Measurements from ENCODE around the gene SNRNP48. TPM values are rescaled to one million over a fixed set of nuclear protein-coding genes. Genes with fewer than 3 reads are reported as not detected.

Gene SNRNP48, protein sequence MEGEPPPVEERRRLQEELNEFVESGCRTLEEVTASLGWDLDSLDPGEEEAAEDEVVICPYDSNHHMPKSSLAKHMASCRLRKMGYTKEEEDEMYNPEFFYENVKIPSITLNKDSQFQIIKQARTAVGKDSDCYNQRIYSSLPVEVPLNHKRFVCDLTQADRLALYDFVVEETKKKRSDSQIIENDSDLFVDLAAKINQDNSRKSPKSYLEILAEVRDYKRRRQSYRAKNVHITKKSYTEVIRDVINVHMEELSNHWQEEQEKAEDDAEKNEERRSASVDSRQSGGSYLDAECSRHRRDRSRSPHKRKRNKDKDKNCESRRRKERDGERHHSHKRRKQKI
- total RNA-seq (2014; rRNA removed) (7.0 and 7.7 TPM in 2 replicates), Bru-seq, nascent RNA (percentile 68 among the genes with signal in this experiment), BruChase-seq, experiment 1, labeled RNA remaining after a 6-hour chase (percentile 78 among the genes with signal in this experiment), BruChase-seq, experiment 2, labeled RNA remaining after a 2-hour chase (percentile 79 among the genes with signal in this experiment)
- long read RNA-seq, full-length matches to known transcripts, result 4 of 10 reads
- long read RNA-seq, partial matches to known transcripts, result 2 of 10 reads
- long read RNA-seq, other reads (novel, unspliced or antisense), result 4 of 10 reads

DNA sequence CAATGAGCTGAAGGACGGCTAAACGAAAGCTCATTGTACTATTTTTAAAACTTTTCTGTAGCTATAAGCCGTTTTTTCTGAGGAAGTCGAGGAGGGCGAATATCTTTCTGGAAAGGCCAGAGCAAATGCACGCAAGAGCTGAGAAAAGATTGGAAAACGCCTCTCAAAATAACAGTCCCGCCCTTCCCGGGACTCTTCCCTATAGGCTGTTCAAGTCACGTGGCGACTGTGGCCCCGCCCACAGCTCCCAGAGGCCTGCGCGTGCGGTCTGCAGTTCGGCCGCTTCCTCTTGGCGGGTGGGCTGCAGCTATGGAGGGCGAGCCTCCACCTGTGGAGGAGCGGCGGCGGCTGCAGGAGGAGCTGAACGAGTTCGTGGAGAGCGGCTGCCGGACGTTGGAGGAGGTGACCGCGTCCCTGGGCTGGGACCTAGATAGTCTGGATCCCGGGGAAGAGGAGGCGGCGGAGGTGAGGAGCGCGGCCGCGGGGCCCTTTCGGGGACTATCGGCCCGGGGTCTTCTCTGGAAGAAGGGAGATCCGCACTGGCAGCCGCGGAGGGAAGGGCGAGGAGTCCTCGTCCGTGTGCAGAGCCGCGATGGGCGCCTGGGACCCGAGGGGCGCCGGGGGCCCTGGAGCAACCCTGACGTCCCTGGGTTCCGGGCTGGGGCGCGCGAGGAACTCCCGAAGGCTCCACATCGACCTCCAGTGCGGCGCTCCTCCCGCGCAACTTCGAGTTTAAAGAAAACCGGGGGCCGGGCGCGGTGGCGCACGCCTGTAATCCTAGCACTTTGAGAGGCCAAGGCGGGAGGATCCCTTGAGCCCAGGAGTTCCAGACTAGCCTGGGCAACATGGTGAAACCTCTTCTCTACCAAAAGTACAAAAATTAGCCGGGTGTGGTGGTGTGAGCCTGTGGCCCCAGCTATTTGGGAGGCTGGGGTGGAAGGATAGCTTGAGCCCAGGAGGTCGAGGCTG lies at the start of gene SNRNP48:
Gene SNRNP48, plus strand, starts transcription at position 250 of the 969 bp plus-strand sequence. Its CDS starts 60 bp downstream, at position 310.
- no peak within 1 kb of the TSS for H3K27ac ChIP-seq (ENCODE audit: low read length)
- CTCF ChIA-PET, result interaction anchor here (1.0 kb wide), 1 partner anchor 24 kb away, joined by 3 read pairs; no protein-coding TSS in a partner anchor
- H3K4me3 ChIP-seq (ENCODE audit: low read length), result peak within 1 kb of the TSS; percentile 94
- peak within 1 kb of the TSS; percentile 99 for H2AFZ ChIP-seq (ENCODE audit: low read length)
- peak; percentile 95 for DNase-seq
- H3F3A ChIP-seq (ENCODE audit: low read length, unreplicated experiment), result no peaks in the 10 kb centered on the region
- H3K9me3 ChIP-seq (ENCODE audit: low read length), result no peaks in the 10 kb centered on the region
- intact Hi-C loops (cut with micrococcal nuclease), result loop anchor here (1.0 to 5.0 kb wide), 2 partner anchors 20 to 48 kb away; partner anchors contain the start of gene DSP
- H4K20me1 ChIP-seq (ENCODE audit: low read length), result peaks cover 11% of the 10 kb centered on the region; the same call in 1 of the 2 replicates
- TF ChIP-seq, protein P1, sequence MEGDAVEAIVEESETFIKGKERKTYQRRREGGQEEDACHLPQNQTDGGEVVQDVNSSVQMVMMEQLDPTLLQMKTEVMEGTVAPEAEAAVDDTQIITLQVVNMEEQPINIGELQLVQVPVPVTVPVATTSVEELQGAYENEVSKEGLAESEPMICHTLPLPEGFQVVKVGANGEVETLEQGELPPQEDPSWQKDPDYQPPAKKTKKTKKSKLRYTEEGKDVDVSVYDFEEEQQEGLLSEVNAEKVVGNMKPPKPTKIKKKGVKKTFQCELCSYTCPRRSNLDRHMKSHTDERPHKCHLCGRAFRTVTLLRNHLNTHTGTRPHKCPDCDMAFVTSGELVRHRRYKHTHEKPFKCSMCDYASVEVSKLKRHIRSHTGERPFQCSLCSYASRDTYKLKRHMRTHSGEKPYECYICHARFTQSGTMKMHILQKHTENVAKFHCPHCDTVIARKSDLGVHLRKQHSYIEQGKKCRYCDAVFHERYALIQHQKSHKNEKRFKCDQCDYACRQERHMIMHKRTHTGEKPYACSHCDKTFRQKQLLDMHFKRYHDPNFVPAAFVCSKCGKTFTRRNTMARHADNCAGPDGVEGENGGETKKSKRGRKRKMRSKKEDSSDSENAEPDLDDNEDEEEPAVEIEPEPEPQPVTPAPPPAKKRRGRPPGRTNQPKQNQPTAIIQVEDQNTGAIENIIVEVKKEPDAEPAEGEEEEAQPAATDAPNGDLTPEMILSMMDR (conservative IDR thresholded peaks at IDR 0.05; ENCODE audit: low read depth, low read length), result no peak
- no peak for TF ChIP-seq EZH2phosphoT487 (IDR thresholded peaks at IDR 0.05; ENCODE audit: borderline replicate concordance, low read length)
- peak; percentile 97 for ATAC-seq
- peaks cover 35% of the 10 kb centered on the region for H3K79me2 ChIP-seq (ENCODE audit: low read length)
- peaks cover 18% of the 10 kb centered on the region for H3K4me1 ChIP-seq (ENCODE audit: insufficient read depth, low read length)
- no peaks in the 10 kb centered on the region for H3K9me2 ChIP-seq (replicated peaks; ENCODE audit: low read length)
- H3K4me2 ChIP-seq (ENCODE audit: low read length), result peak within 1 kb of the TSS; percentile 89
- no peaks in the 10 kb centered on the region for H3K27me3 ChIP-seq (ENCODE audit: low read length)
- peaks cover 10% of the 10 kb centered on the region for H3K36me3 ChIP-seq (ENCODE audit: low read depth, low read length)
- TSS peak; percentile 5 for BruUV-seq (replicated peaks)
- H3K9ac ChIP-seq (ENCODE audit: low read length), result peak within 1 kb of the TSS; percentile 91
- POLR2A ChIA-PET (ENCODE audit: unreplicated experiment), result interaction anchor here (0.6 to 0.7 kb wide), 4 partner anchors 65 to 911 kb away, joined by 3 to 7 read pairs (median 4); partner anchors contain the start of genes CAGE1, RIOK1 and SSR1

DNA sequence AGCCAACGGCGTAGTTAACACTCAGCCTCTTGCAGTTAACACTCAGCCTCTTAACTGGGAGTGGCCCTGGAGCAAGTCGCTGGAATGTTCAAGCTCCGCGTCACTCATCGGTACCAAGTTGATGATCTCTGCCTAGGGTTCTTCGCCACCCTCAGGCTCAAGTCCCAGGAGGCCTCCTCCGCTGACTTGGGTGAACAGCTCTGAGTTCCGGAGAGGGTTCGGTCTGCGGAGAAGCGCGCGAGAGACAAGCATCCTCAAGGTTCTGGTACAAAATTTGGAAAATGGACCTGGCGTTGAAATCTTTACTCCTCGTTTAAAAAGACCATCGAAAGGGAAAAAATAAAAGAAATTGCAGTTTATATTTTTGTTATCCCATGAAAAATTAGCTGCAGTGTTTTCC lies 49.4 kb upstream of the SNRNP48 start:
- BruUV-seq (replicated peaks), result TSS peak; percentile 82
- POLR2A ChIA-PET (ENCODE audit: unreplicated experiment), result interaction anchor here (0.6 to 1.1 kb wide), 2 partner anchors 29 to 35 kb away, joined by 3 to 5 read pairs; no protein-coding TSS in a partner anchor
- peak overlapping the region; percentile 85 for H2AFZ ChIP-seq (ENCODE audit: low read length)

More for the DNA sequence above, 49.4 kb upstream of the SNRNP48 start:
- H3K4me2 ChIP-seq (ENCODE audit: low read length), result peak overlapping the region; percentile 91
- peaks cover 25% of the 10 kb centered on the region for H4K20me1 ChIP-seq (ENCODE audit: low read length)
- peak overlapping the region; percentile 74 for H3K27ac ChIP-seq (ENCODE audit: low read length)
- peak overlapping the region; percentile 95 for H3K9ac ChIP-seq (ENCODE audit: low read length)
- peak overlapping the region; percentile 95 for H3K4me3 ChIP-seq (ENCODE audit: low read length)
- ATAC-seq (no peak), DNase-seq (no peak)
- H3F3A ChIP-seq (ENCODE audit: low read length, unreplicated experiment), result no peaks in the 10 kb centered on the region
- H3K9me3 ChIP-seq (ENCODE audit: low read length), result no peaks in the 10 kb centered on the region
- no peaks in the 10 kb centered on the region for H3K36me3 ChIP-seq (ENCODE audit: low read depth, low read length)
- H3K79me2 ChIP-seq (ENCODE audit: low read length), result peaks cover 40% of the 10 kb centered on the region
- CTCF ChIA-PET, result no interaction called here
- H3K9me2 ChIP-seq (replicated peaks; ENCODE audit: low read length), result no peaks in the 10 kb centered on the region
- intact Hi-C loops (cut with micrococcal nuclease), result loop anchor here (2.0 to 5.0 kb wide), 3 partner anchors 33 to 116 kb away; partner anchors contain the start of gene SNRNP48
- no peak for TF ChIP-seq EZH2phosphoT487 (IDR thresholded peaks at IDR 0.05; ENCODE audit: borderline replicate concordance, low read length)
- TF ChIP-seq EZH2 (IDR thresholded peaks at IDR 0.05; ENCODE audit: low read length, unreplicated experiment), result no peak
- TF ChIP-seq, protein P1 (conservative IDR thresholded peaks at IDR 0.05; ENCODE audit: low read depth, low read length), result no peak
- H3K4me1 ChIP-seq (ENCODE audit: insufficient read depth, low read length), result peaks cover 22% of the 10 kb centered on the region
- H3K27me3 ChIP-seq (ENCODE audit: low read length), result no peaks in the 10 kb centered on the region

All from PC-3 (cell line).